KBM-7 (cell line): ENCODE measurements around the gene FAIM.
"Not testable (repeated sequence)": the region's sequence is repeated elsewhere in the genome, so short reads cannot be mapped to it uniquely, and the experiment has no call there.

Experiments used
- DNase-seq: peaks from one replicate; pipeline ENCODE4 v3.0.0-alpha.2; 2015
- in situ Hi-C: fragments of 300-500 bp; cut with MboI; formaldehyde crosslinking; loops from 2 replicates; pipeline ENCODE4 v1.14.3; 2020; ENCODE audit warnings: low sequenced_read_pairs, low pct_unique_long_range_greater_than_20kb, mixed read lengths

Gene FAIM

GRCh38 chr3:138597186-138597976 lies 11.2 kb upstream of the FAIM start:
- in situ Hi-C loops: loop anchor here (25.0 kb wide), 1 partner anchor 315 kb away; no protein-coding TSS in a partner anchor
- not testable (repeated sequence) for DNase-seq

GRCh38 chr3:138598534-138598933 lies 10.0 kb upstream of the FAIM start:
- no peak for DNase-seq
- in situ Hi-C loops: loop anchor here (25.0 kb wide), 1 partner anchor 314 kb away; no protein-coding TSS in a partner anchor

GRCh38 chr3:138600100-138600745 lies 8.3 kb upstream of the FAIM start:
- DNase-seq: no peak
- in situ Hi-C loops: no loop called here

DNA sequence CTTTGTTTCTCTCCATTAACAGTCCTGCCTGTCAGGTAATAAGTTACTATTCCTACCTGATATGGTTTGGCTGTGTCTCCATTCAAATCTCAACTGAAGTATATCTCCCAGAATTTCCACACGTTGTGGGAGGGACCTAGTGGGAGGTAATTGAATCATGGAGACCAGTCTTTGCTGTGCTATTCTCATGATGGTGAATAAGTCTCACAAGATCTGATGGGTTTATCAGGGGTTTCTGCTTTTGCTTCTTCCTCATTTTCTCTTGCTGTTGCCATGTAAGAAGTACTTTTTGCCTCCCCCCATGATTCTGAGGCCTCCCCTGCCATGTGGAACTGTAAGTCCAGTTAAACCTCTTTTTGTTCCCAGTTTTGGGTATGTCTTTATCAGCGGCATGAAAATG lies 6.9 kb upstream of the FAIM start:
- in situ Hi-C loops, DNase-seq: not testable (repeated sequence)

- in situ Hi-C loops, DNase-seq: not testable (repeated sequence)
Measured at GRCh38 chr3:138604106-138604595, 4.4 kb upstream of the FAIM start.

- in situ Hi-C loops: no loop called here
- no peak for DNase-seq
Measured at GRCh38 chr3:138609898-138610266, 1.3 kb downstream of the FAIM start.

GRCh38 chr3:138615462-138615861 lies 6.9 kb downstream of the FAIM start:
- in situ Hi-C loops: no loop called here
- no peak for DNase-seq

- in situ Hi-C loops: no loop called here
- DNase-seq: no peak
Measured at GRCh38 chr3:138620431-138620830, 11.9 kb downstream of the FAIM start.

DNA sequence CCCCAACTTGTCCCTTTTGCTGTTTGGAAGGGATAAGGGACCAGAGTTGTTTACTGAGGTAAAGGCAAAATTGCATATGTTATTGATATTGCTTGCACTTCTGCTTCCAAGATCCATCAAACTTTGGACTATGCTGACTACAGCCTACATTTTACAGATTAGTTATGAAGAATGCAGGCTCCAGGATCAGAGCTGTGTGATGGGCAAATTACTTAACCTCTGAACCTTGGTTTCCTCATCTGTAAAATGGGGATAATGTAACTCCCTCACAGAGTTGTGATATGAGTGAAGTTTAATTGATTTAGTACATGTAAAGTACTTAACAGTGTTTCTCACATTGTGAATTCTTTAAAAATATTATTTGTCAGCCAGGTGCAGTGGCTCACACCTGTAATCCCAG lies 15.9 kb downstream of the FAIM start:
- no peak for DNase-seq
- in situ Hi-C loops: no loop called here

DNA sequence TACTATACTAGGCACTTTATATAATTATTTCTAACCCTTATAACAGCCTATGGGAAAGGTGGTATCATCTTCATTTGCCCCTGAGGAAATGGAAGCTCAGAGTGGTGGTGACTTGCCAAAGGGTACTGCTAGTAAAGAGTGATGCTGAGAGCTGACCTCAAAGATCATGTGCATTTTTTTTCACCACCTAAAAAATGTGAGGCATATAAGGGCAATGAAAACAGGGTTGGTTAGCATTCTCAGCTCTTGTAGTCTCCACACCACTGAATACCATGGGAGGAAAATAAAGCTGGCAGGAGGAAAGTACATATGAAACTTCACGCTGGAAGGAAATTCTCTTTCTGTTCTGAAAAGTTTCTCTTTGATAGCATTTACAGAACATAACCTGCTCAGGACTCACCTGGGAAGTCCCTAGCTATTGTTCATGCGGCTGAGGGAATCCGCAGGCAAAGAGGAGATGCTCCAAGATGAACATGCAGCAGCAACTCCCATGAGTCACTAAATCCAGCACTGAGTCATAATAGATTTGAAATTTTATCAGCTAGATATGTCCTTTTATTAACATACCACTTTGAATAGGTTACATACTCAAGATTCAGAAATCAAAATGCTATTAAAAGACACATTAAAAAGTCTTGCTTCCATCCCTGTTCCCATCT lies 17.3 kb downstream of the FAIM start:
- DNase-seq: no peak
- in situ Hi-C loops: no loop called here

GRCh38 chr3:138629526-138629925 lies 21.0 kb downstream of the FAIM start:
- no peak for DNase-seq
- in situ Hi-C loops: no loop called here

DNA sequence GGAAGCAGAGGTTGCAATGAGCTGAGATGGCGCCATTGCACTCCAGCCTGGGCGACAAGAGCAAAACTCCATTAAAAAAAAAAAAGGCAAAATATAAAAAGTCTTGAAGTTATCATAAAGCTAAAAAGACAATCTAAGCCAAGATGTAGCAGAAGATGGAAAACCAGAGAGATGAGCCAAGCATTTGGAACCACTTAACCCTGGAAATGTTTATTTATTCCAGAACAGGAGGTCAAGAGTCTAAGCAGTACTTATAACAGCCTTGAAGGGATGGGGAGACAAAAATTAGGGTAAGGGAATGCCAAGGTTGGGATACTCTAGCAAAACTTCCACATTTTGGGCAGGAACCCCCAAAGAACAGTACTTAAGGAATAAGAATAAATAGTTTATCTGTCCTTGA lies 30.1 kb downstream of the FAIM start:
- DNase-seq: no peak
- in situ Hi-C loops: no loop called here

DNA sequence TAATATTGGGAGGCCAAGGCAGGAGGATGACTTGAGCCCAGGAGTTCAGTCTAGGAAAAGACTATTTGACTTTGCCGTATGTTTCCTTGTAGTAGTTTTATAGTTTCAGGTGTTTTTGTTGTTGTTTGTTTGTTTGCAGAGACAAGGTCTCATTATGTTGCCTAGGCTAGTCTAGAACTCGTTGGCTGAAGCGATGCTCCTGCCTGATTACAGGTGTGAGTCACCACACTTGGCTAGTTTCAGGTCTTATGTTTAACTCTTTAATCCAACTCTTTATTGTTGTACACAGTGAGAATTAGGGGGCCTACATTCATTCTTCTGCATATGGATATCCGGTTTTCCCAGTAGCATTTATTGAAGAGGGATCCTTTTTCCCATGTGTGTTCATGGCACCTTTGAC lies 32.0 kb downstream of the FAIM start:
- in situ Hi-C loops: no loop called here

GRCh38 chr3:138642226-138642926 lies 33.8 kb downstream of the FAIM start:
- in situ Hi-C loops: no loop called here
- DNase-seq: peak; percentile 41

More for the DNA sequence above, 32.0 kb downstream of the FAIM start:
- DNase-seq: no peak

GRCh38 chr3:138642927-138643253 lies 34.3 kb downstream of the FAIM start:
- no peak for DNase-seq
- in situ Hi-C loops: no loop called here

DNA sequence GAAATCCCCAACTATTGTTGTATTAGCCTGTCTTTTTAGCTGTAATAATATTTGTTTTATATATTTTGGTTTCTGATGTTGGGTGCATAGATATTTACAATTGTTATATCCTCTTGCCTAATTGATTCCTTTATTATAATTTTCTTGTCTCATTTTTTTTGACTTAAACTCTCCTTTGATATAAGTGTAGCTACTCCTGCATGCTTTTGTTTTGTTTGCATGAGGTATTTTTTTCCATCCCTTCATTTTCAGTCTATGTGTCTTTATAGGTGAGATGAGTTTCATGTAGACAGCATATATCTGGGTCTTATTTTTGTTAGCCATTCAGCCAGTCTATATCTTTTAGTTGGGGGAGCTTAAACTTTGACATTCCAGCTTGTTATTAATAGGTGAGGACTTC lies 37.4 kb downstream of the FAIM start:
- in situ Hi-C loops: no loop called here
- DNase-seq: no peak

- in situ Hi-C loops: no loop called here
- DNase-seq: no peak
Measured at GRCh38 chr3:138646513-138646912, 37.9 kb downstream of the FAIM start.

DNA sequence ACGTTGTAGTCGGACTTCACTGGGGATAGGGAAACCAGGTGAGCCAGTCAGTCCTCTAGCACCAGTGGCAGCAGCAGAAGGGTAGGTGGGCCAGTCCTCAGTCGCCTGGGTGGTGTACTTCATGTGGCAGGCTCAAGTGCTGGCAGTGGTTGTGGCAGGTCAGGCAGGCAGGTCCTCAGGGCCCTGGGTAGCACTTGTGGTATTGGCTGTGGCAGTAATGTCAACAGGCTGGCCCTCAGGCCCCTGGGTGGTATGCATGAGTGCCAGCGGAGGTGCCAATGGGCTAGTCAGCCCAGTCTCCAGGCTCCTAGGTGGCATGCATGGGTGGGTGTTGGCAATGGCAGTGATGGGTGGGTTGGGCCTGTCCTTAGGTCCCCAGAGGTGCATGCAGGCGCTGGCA lies 40.6 kb downstream of the FAIM start:
- no peak for DNase-seq
- in situ Hi-C loops: no loop called here

DNA sequence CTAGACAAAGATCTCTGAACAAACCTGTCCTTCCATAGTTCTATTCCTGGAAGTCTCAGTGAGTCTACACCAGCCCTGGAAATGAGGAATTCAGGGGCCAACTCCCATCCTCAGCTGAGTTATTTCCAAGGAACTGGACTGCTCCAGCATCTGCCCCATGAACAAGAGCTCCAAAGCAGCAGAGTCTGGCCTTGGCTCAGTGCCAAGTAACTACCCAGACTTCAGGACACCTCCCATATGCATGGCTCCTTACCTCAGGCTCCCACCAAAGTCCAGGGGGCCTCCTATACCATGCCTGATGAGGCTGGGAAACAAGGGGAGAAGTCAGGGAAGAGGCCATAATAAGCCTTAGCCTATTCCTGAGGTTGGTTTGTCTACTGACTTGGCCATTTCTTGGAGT lies 45.0 kb downstream of the FAIM start:
- in situ Hi-C loops: no loop called here
- no peak for DNase-seq

GRCh38 chr3:138657508-138657907 lies 48.9 kb downstream of the FAIM start:
- no peak for DNase-seq
- in situ Hi-C loops: no loop called here
